HepG2 (cell line): Measurements from ENCODE around the gene IL2RA. TPM values are rescaled to one million over a fixed set of nuclear protein-coding genes. Genes with fewer than 3 reads are reported as not detected.
A peak's percentile ranks its signal among the peaks of the same experiment; 100 is the strongest.

Experiments used
- BCL3 ChIP-seq: sonication (generic); formaldehyde crosslinking; IDR thresholded peaks from 2 replicates; pipeline ENCODE4 v1.5.1; 2020; ENCODE audit warnings: mild to moderate bottlenecking, missing genetic modification reagents, moderate library complexity
- DDIT3 ChIP-seq: sonication (generic); formaldehyde crosslinking; IDR thresholded peaks from 2 replicates; pipeline ENCODE4 v1.4.0; 2020; ENCODE audit warnings: mild to moderate bottlenecking, missing genetic modification reagents
- DNMT1 ChIP-seq: sonication (generic); formaldehyde crosslinking; IDR thresholded peaks from 2 replicates; pipeline ENCODE4 v1.5.1; 2020; ENCODE audit warnings: mild to moderate bottlenecking, missing genetic modification reagents
- GATAD2A ChIP-seq: IDR thresholded peaks from 2 replicates; pipeline ENCODE4 v1.6.1; 2016
- GTF3A ChIP-seq: sonication (generic); formaldehyde crosslinking; conservative IDR thresholded peaks from 2 replicates; pipeline ENCODE4 v1.4.0; 2020; ENCODE audit warnings: mild to moderate bottlenecking, missing genetic modification reagents
- HNRNPL ChIP-seq: fragments of 200-400 bp; formaldehyde crosslinking; IDR thresholded peaks from 2 replicates; pipeline ENCODE4 v1.6.1; 2017; ENCODE audit warnings: mild to moderate bottlenecking, low read depth, low read length
- NR2F1 ChIP-seq, 2 experiments: fragments of 450-650 bp in 1 of 2; formaldehyde crosslinking in 1 of 2; IDR thresholded peaks; 2 replicates each; pipeline versions ENCODE4 v1.5.0 to v1.6.1; 2016 to 2020; ENCODE audit warnings: mild to moderate bottlenecking in 1 of 2, missing compliant biosample characterization in 1 of 2, missing genetic modification reagents in 1 of 2, moderate library complexity in 1 of 2
- RNF219 ChIP-seq: sonication (generic); formaldehyde crosslinking; IDR thresholded peaks from 2 replicates; pipeline ENCODE4 v1.5.0; 2020; ENCODE audit warnings: mild to moderate bottlenecking, missing genetic modification reagents
- SKI ChIP-seq: fragments of 450-650 bp; IDR thresholded peaks from one replicate; pipeline ENCODE4 v1.6.1; 2018; ENCODE audit warnings: mild to moderate bottlenecking; ENCODE audit not compliant: partially characterized antibody
- SNRNP70 ChIP-seq: fragments of 200-400 bp; formaldehyde crosslinking; IDR thresholded peaks from 2 replicates; pipeline ENCODE4 v1.6.1; 2017; ENCODE audit warnings: mild to moderate bottlenecking, low read depth, low read length, moderate library complexity
- SOX13 ChIP-seq, 3 experiments: fragments of 450-650 bp in 1 of 3; sonication (generic) in 1 of 3; formaldehyde crosslinking in 1 of 3; IDR thresholded peaks in 2 of 3; conservative IDR thresholded peaks in 1 of 3; 2 replicates each; pipeline versions ENCODE4 v1.5.0 to v1.6.1; 2016 to 2020; ENCODE audit warnings: antibody characterized with exemption in 1 of 3, mild to moderate bottlenecking in 1 of 3, missing compliant biosample characterization in 1 of 3, missing genetic modification reagents in 1 of 3, moderate library complexity in 1 of 3
- SP2 ChIP-seq: sonication (generic); formaldehyde crosslinking; IDR thresholded peaks from 2 replicates; pipeline ENCODE4 v1.5.1; 2020; ENCODE audit warnings: mild to moderate bottlenecking, missing genetic modification reagents
- XRCC5 ChIP-seq: fragments of 200-400 bp; formaldehyde crosslinking; optimal IDR thresholded peaks from 2 replicates; pipeline ENCODE3; 2017; ENCODE audit warnings: mild to moderate bottlenecking, low read length
- ZBTB10 ChIP-seq: sonication (generic); formaldehyde crosslinking; IDR thresholded peaks from 2 replicates; pipeline ENCODE4 v1.4.0; 2020; ENCODE audit warnings: missing genetic modification reagents, borderline replicate concordance
- ZNF224 ChIP-seq: sonication (generic); formaldehyde crosslinking; IDR thresholded peaks from 2 replicates; pipeline ENCODE4 v1.5.0; 2020; ENCODE audit warnings: mild to moderate bottlenecking, missing genetic modification reagents
- ZNF501 ChIP-seq: sonication (generic); formaldehyde crosslinking; IDR thresholded peaks from 2 replicates; pipeline ENCODE4 v1.5.1; 2020; ENCODE audit warnings: mild to moderate bottlenecking, moderate library complexity, missing genetic modification reagents
- ZNF687 ChIP-seq: sonication (generic); formaldehyde crosslinking; IDR thresholded peaks from 2 replicates; pipeline ENCODE4 v1.5.1; 2020; ENCODE audit warnings: mild to moderate bottlenecking, missing genetic modification reagents, moderate library complexity
- polyA plus RNA-seq, 8 experiments: library from polyadenylated mRNA; depleted of rRNA in 3 of 8; stranded (reverse) in 7 of 8; unstranded in 1 of 8; fragments of >200 nt; fragmentation: Illumina TruSeq in 4 of 8; extraction: Trizol in 4 of 8; gene quantifications; 2 replicates each; pipeline versions ENCODE4 v1.2.1 to v1.2.3, GENCODE V29; 2011 to 2016; ENCODE audit warnings: low read depth in 4 of 8, missing spikeins in 1 of 8, mixed read lengths in 1 of 8; ENCODE audit not compliant: insufficient read depth in 1 of 8
- total RNA-seq, 5 experiments: library from RNA; depleted of rRNA; stranded (reverse); fragments of >200 nt; fragmentation: Illumina TruSeq; extraction: Trizol; gene quantifications; 2 replicates each; pipeline ENCODE4 v1.2.3, GENCODE V29; 2016; ENCODE audit warnings: low read depth in 1 of 5

Gene IL2RA
- total and polyA plus RNA-seq, 2 of the 13 experiments (the other 11 are each of a cell fraction or from before 2014, with no cell fraction given), result not detected

GRCh38 chr10:6086375-6087233, 24.4 kb upstream of the IL2RA start (continued):
- TF ChIP-seq ZNF687 (CRISPR knock-in tag), result peak; percentile 48
- TF ChIP-seq ZNF224 (CRISPR knock-in tag), result no peak
- no peak for TF ChIP-seq SP2 (CRISPR knock-in tag)
- no peak for TF ChIP-seq SNRNP70
- no peak for TF ChIP-seq NR2F1 (CRISPR knock-in tag; IDR thresholded peaks at IDR 0.05)
- no peak for TF ChIP-seq ZBTB10
- no peak for TF ChIP-seq BCL3 (CRISPR knock-in tag)
- 0 out of 2 replicates have a peak, but pooled peaks have one; percentile 27 for TF ChIP-seq HNRNPL
- TF ChIP-seq RNF219 (CRISPR knock-in tag), result no peak
- TF ChIP-seq SKI, result peak; percentile 15
- TF ChIP-seq ZNF501 (CRISPR knock-in tag), result 0 out of 2 replicates have a peak, but pooled peaks have one; percentile 33
- no peak for TF ChIP-seq GTF3A (CRISPR knock-in tag)
- TF ChIP-seq DDIT3 (CRISPR knock-in tag), result no peak
- no peak for TF ChIP-seq DNMT1 (CRISPR knock-in tag)
- TF ChIP-seq SOX13 (IDR thresholded peaks at IDR 0.05), result no peak
- no peak for TF ChIP-seq SOX13 (CRISPR knock-in tag; conservative IDR thresholded peaks at IDR 0.05 in 1 of 2, IDR thresholded peaks at IDR 0.05 in 1 of 2)
- peak; percentile 85 for TF ChIP-seq XRCC5
- TF ChIP-seq GATAD2A (CRISPR knock-in tag), result 0 out of 2 replicates have a peak, but pooled peaks have one; percentile 30
